ENCODE data around the gene KIF12.

DNA sequence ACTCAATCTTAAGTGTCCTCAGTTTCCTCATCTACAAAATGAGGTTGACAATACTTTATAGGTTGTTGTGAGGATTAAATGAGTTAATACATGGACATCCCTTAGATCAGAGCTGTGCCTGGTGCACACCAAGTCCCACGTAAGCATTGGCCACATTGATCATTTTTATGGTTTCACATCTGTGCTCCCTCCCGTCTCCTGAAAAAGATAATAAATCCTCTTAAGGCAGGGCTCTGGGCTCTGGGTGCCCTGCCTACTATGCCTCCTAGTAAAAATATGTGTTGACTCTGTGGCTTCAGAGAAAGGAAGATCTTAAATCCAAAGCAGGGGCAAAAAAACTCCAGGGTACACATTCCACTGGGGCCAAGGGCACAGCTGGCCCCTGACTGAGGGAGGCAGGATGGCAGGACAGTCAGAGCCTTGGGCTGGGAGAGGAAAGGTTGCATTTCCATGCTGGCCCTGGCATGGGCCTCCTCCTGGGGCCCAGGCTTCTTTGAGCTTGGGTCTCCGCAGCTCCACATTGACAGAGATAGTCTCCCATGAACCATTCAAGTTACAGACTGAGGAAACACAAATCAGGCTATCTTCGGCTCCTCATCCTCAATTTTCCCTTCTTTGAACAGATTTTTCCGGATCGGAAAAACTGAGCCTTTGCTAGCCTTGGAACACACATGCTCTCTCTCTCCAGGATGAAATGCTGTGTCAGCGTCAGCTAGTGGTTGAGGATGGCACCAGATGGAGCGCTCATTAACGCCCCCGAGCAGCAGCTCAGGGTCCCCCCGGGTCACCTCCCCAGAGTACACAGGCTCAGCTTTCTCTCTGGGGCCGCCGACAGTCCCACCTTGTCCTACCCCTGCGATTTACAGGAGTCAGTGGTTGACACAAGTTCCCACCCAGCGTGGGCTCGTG is 22.4 kb upstream of the KIF12 start:
- TF ChIP-seq CTCF (IDR thresholded peaks at IDR 0.05; ENCODE audit: low read depth, low read length, poor library complexity, severe bottlenecking) = no peak
- no peak for TF ChIP-seq EZH2phosphoT487 (IDR thresholded peaks at IDR 0.05; ENCODE audit: borderline replicate concordance, low read length)
